GM12878 (cell line): ENCODE data around the gene SARS1. TPM values are rescaled to one million over a fixed set of nuclear protein-coding genes. Genes with fewer than 3 reads are reported as not detected.

Experiments used
- ATAC-seq: fragments of 200-7000 bp; cut with Tn5 transposase; 3 replicates; pipeline ENCODE4 v1.9.1; 2020; ENCODE audit warnings: mild to moderate bottlenecking, moderate library complexity
- BruUV-seq: library from RNA; stranded (reverse); fragments of 400-500 nt; replicated peaks from 2 replicates; lab custom pipeline; 2021; lab: Mats Ljungman, UMichigan
- CTCF ChIA-PET: fragments of 300-600 bp; sonication (Branson Sonifier 250); formaldehyde crosslinking; extraction: SDS; loops from one replicate; lab custom pipeline; 2021; ENCODE audit warnings: inconsistent platforms; lab: Yijun Ruan, JAX
- POLR2A ChIA-PET: fragments of 350-600 bp; formaldehyde crosslinking; extraction: SDS; loops from one replicate; lab custom pipeline; 2021; ENCODE audit warnings: inconsistent platforms; lab: Charles Lee
- RAD21 ChIA-PET: fragments of 300-600 bp; sonication (Branson Sonifier 250); formaldehyde crosslinking; loops from one replicate; lab custom pipeline; 2023; ENCODE audit warnings: antibody characterized with exemption; ENCODE audit not compliant: unreplicated experiment; lab: Charles Lee
- SMC1A ChIA-PET: fragments of 300-600 bp; sonication (Branson Sonifier 250); formaldehyde crosslinking; loops from one replicate; lab custom pipeline; 2023; ENCODE audit not compliant: unreplicated experiment, uncharacterized antibody; lab: Charles Lee
- DNase-seq: peaks from one replicate; pipeline ENCODE4 v3.0.0-alpha.2; 2011; ENCODE audit warnings: low read depth, low spot score
- FAIRE-seq: peaks from 3 replicates; lab custom pipeline; 2011; peaks lifted over from hg19 to GRCh38; lab: Jason Lieb, UNC
- H2AFZ ChIP-seq: 2 replicates; pipeline ENCODE4 v1.6.0; 2011; ENCODE audit warnings: low read depth, low read length, control low read depth; ENCODE audit not compliant: control insufficient read depth
- H3K27ac ChIP-seq: 2 replicates; pipeline ENCODE4 v1.5.1; 2011; ENCODE audit warnings: control low read depth; ENCODE audit not compliant: control insufficient read depth, insufficient read depth
- H3K27me3 ChIP-seq, 2 experiments: replicated peaks in 1 of 2; 2 replicates each; pipeline versions ENCODE4 v1.6.0 to v1.6.1; 2011; ENCODE audit warnings: low read length in 1 of 2; ENCODE audit not compliant: control insufficient read depth in 2 of 2, insufficient read depth in 2 of 2
- H3K36me3 ChIP-seq, 2 experiments: 2 replicates each; pipeline ENCODE4 v1.5.1; 2011; ENCODE audit warnings: low read length in 1 of 2; ENCODE audit not compliant: control insufficient read depth in 2 of 2, insufficient read depth in 2 of 2
- H3K4me1 ChIP-seq: 2 replicates; pipeline ENCODE4 v1.6.1; 2011; ENCODE audit warnings: mild to moderate bottlenecking, low read length, moderate library complexity, mixed read lengths; ENCODE audit not compliant: control insufficient read depth, insufficient read depth
- H3K4me2 ChIP-seq: 2 replicates; pipeline ENCODE4 v1.6.0; 2011; ENCODE audit warnings: control low read depth; ENCODE audit not compliant: control insufficient read depth, insufficient read depth
- H3K4me3 ChIP-seq: fragments of 200-600 bp; sonication (generic); 2 replicates; pipeline ENCODE4 v1.5.1; 2016
- H3K79me2 ChIP-seq: 2 replicates; pipeline ENCODE4 v1.6.0; 2011; ENCODE audit warnings: low read length; ENCODE audit not compliant: control insufficient read depth, insufficient read depth
- H3K9ac ChIP-seq: 2 replicates; pipeline ENCODE4 v1.8.0; 2011; ENCODE audit warnings: low read length, control low read depth, mixed read lengths; ENCODE audit not compliant: control insufficient read depth, insufficient read depth
- H3K9me3 ChIP-seq: replicated peaks from 3 replicates; pipeline ENCODE4 v1.5.1; 2011; ENCODE audit warnings: mild to moderate bottlenecking, low read length; ENCODE audit not compliant: control insufficient read depth, insufficient read depth
- H4K20me1 ChIP-seq: 2 replicates; pipeline ENCODE4 v1.6.0; 2011; ENCODE audit not compliant: control insufficient read depth, insufficient read depth
- CHD2 ChIP-seq: IDR thresholded peaks from 2 replicates; pipeline ENCODE4 v1.6.1; 2011; ENCODE audit warnings: low read depth, low read length, improper control_type of control experiment, borderline replicate concordance
- CREM ChIP-seq: IDR thresholded peaks from 2 replicates; pipeline ENCODE4 v1.6.1; 2014; ENCODE audit warnings: antibody characterized with exemption, low read depth
- GABPA ChIP-seq: IDR thresholded peaks from 2 replicates; pipeline ENCODE4 v1.6.1; 2014; ENCODE audit warnings: antibody characterized with exemption, low read depth, mild to moderate bottlenecking, inconsistent platforms
- HDGF ChIP-seq: fragments of 450-650 bp; IDR thresholded peaks from 2 replicates; pipeline ENCODE4 v1.6.1; 2016; ENCODE audit warnings: antibody characterized with exemption
- MEF2B ChIP-seq: fragments of 450-650 bp; IDR thresholded peaks from 2 replicates; pipeline ENCODE4 v1.6.1; 2018; ENCODE audit warnings: mild to moderate bottlenecking, moderate library complexity; ENCODE audit not compliant: partially characterized antibody, poor library complexity, severe bottlenecking
- PAX8 ChIP-seq: fragments of 450-650 bp; IDR thresholded peaks from 2 replicates; pipeline ENCODE4 v1.6.1; 2017; ENCODE audit warnings: mild to moderate bottlenecking, moderate library complexity
- RAD51 ChIP-seq: fragments of 450-650 bp; IDR thresholded peaks from 2 replicates; pipeline ENCODE4 v1.6.1; 2016; ENCODE audit warnings: moderate library complexity, mild to moderate bottlenecking, inconsistent platforms
- RBBP5 ChIP-seq: fragments of 200-600 bp; sonication (generic); conservative IDR thresholded peaks from 2 replicates; pipeline ENCODE4 v1.6.1; 2016
- SIN3A ChIP-seq: IDR thresholded peaks from 2 replicates; pipeline ENCODE4 v1.6.1; 2012; ENCODE audit warnings: low read depth, low read length, improper control_type of control experiment
- SUPT20H ChIP-seq: IDR thresholded peaks from 2 replicates; pipeline ENCODE4 v1.6.1; 2011; ENCODE audit warnings: low read depth, mild to moderate bottlenecking, low read length, moderate library complexity, borderline replicate concordance; ENCODE audit not compliant: control insufficient read depth
- YY1 ChIP-seq: IDR thresholded peaks from 2 replicates; pipeline ENCODE4 v1.6.1; 2011; ENCODE audit warnings: low read depth, mild to moderate bottlenecking, low read length
- ZNF207 ChIP-seq: fragments of 450-650 bp; IDR thresholded peaks from 2 replicates; pipeline ENCODE4 v1.6.1; 2014; ENCODE audit warnings: antibody characterized with exemption, mild to moderate bottlenecking, borderline replicate concordance
- WGBS: methylation state at CpG from one replicate; pipeline ENCODE4 v1.1.6; 2016; ENCODE audit warnings: low lambda C conversion rate; ENCODE audit not compliant: insufficient replicate concordance, insufficient coverage; ENCODE audit errors: missing lambda C conversion rate; 5-methylcytosine and 5-hydroxymethylcytosine counted together
- in situ Hi-C: fragments of 300-500 bp; cut with MboI; formaldehyde crosslinking; loops from 9 replicates; pipeline ENCODE4 v1.14.3; 2018; ENCODE audit warnings: mixed read lengths
- intact Hi-C: fragments of 100-400 bp; cut with micrococcal nuclease; formaldehyde crosslinking; loops from one replicate; pipeline ENCODE4 v1.14.2; 2022; ENCODE audit not compliant: unreplicated experiment
- polyA plus RNA-seq, 11 experiments: library from polyadenylated mRNA; depleted of rRNA in 4 of 11; unstranded in 6 of 11; stranded (reverse) in 5 of 11; fragments of >200 nt; fragmentation: Nextera tagmentation in 4 of 11; fragmentation: Illumina TruSeq in 1 of 11; extraction: Ambion mirVana in 4 of 11; extraction: Trizol in 1 of 11; gene quantifications; 1 replicate in 1 of 11; 2 replicates in 10 of 11; pipeline versions ENCODE4 v1.2.1 to v1.2.3, GENCODE V29; 2011 to 2016; ENCODE audit warnings: inconsistent platforms in 2 of 11, missing spikeins in 2 of 11, low read depth in 1 of 11
- total RNA-seq, 4 experiments: library from RNA; depleted of rRNA in 3 of 4; stranded (reverse); fragments of >200 nt in 3 of 4; fragmentation: Illumina TruSeq in 1 of 4; extraction: Trizol in 1 of 4; gene quantifications; 2 replicates each; pipeline versions ENCODE4 v1.2.1 to v1.2.3, GENCODE V29; 2013 to 2021
- TF ChIP-seq, protein P1 (sequence below): fragments of 450-650 bp; IDR thresholded peaks from 2 replicates; pipeline ENCODE4 v1.6.1; 2016; ENCODE audit warnings: mild to moderate bottlenecking
- TF ChIP-seq, protein P2 (sequence below): fragments of 450-650 bp; formaldehyde crosslinking; IDR thresholded peaks from 2 replicates; pipeline ENCODE4 v1.4.0; 2020; ENCODE audit warnings: mild to moderate bottlenecking, moderate library complexity
- TF ChIP-seq, protein P3 (sequence below): fragments of 450-650 bp; IDR thresholded peaks from 2 replicates; pipeline ENCODE4 v1.6.1; 2017; ENCODE audit warnings: mild to moderate bottlenecking, moderate library complexity

SARS1 gene
- total and polyA plus RNA-seq, 10 of the 15 experiments (the other 5 are each of a cell fraction or from before 2014, with no cell fraction given): 103 to 202 (median 138) TPM

DNA sequence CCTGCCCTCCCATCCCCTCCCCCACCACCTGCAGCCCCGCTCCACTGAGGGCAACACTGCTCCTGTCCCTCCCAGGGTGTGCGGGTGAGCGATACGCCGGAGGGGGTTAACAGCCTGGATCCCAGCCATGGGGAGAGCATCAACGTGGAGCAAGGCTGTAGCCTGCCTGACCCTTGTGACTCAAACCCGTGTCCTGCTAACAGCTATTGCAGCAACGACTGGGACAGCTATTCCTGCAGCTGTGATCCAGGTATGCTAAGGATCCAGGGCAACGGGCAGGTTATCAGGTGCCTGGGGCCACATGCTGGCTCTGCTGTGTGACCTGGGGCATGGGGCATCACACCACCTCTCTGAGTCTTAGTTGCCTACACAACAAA, 50.6 kb downstream of the SARS1 start (continued):
- TF ChIP-seq, protein P1, sequence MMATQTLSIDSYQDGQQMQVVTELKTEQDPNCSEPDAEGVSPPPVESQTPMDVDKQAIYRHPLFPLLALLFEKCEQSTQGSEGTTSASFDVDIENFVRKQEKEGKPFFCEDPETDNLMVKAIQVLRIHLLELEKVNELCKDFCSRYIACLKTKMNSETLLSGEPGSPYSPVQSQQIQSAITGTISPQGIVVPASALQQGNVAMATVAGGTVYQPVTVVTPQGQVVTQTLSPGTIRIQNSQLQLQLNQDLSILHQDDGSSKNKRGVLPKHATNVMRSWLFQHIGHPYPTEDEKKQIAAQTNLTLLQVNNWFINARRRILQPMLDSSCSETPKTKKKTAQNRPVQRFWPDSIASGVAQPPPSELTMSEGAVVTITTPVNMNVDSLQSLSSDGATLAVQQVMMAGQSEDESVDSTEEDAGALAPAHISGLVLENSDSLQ: no peak
- TF ChIP-seq CHD2 (no peak), ZNF207 (no peak), RBBP5 (no peak), RAD51 (no peak), SIN3A (no peak), PAX8 (no peak), SUPT20H (no peak)
- TF ChIP-seq, protein P2, sequence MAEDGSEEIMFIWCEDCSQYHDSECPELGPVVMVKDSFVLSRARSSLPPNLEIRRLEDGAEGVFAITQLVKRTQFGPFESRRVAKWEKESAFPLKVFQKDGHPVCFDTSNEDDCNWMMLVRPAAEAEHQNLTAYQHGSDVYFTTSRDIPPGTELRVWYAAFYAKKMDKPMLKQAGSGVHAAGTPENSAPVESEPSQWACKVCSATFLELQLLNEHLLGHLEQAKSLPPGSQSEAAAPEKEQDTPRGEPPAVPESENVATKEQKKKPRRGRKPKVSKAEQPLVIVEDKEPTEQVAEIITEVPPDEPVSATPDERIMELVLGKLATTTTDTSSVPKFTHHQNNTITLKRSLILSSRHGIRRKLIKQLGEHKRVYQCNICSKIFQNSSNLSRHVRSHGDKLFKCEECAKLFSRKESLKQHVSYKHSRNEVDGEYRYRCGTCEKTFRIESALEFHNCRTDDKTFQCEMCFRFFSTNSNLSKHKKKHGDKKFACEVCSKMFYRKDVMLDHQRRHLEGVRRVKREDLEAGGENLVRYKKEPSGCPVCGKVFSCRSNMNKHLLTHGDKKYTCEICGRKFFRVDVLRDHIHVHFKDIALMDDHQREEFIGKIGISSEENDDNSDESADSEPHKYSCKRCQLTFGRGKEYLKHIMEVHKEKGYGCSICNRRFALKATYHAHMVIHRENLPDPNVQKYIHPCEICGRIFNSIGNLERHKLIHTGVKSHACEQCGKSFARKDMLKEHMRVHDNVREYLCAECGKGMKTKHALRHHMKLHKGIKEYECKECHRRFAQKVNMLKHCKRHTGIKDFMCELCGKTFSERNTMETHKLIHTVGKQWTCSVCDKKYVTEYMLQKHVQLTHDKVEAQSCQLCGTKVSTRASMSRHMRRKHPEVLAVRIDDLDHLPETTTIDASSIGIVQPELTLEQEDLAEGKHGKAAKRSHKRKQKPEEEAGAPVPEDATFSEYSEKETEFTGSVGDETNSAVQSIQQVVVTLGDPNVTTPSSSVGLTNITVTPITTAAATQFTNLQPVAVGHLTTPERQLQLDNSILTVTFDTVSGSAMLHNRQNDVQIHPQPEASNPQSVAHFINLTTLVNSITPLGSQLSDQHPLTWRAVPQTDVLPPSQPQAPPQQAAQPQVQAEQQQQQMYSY (CRISPR knock-in tag): no peak
- TF ChIP-seq, all 136 proteins: peak for 0

DNA sequence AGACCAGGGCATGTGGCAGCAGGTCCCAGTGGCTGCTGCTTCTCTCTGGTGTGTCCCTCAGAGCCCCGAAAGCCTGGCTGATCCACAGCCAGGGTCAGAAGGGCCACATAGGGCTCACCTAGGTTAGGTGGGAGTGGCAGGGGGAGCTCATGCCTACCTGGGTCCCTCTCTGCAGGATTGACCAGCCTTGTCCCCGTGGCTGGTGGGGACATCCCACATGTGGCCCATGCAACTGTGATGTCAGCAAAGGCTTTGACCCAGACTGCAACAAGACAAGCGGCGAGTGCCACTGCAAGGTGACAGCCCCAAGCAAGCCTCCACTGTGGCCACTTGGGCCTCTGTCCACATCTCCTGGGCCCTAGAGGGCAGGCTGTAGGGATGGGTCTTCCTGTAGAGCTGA, 51.3 kb downstream of the SARS1 start:
- Histone ChIP-seq H3K79me2 (no peaks in the 10 kb centered on the region), H3K27me3 (no peaks in the 10 kb centered on the region), H3K4me2 (no peak overlapping the region), H4K20me1 (no peaks in the 10 kb centered on the region), H3K9me3 (no peaks in the 10 kb centered on the region), H3K9ac (no peak overlapping the region), H3K27ac (no peak overlapping the region), H3K36me3 (no peaks in the 10 kb centered on the region), H3K4me1 (no peaks in the 10 kb centered on the region), H3K4me3 (no peak overlapping the region), H2AFZ (no peak overlapping the region)
- ChIA-PET CTCF (interaction anchor here (1.4 to 4.6 kb wide), 5 partner anchors 13 to 268 kb away, joined by 3 to 45 read pairs (median 14); partner anchors contain the start of gene SORT1), RAD21 (no interaction called here), POLR2A (no interaction called here), SMC1A (interaction anchor here (1.4 to 1.7 kb wide), 2 partner anchors 12 to 268 kb away, joined by 6 to 10 read pairs; no protein-coding TSS in a partner anchor)
- BruUV-seq: no TSS peak
- in situ Hi-C loops (no loop called here), intact Hi-C loops (no loop called here)
- 56% methylated on average over 4 of the region's 4 CpGs for WGBS
- no peak for ATAC-seq
- no peak for DNase-seq
- no peak for FAIRE-seq
- no peak for TF ChIP-seq GABPA
- TF ChIP-seq RAD51: no peak
- no peak for TF ChIP-seq HDGF
- TF ChIP-seq, protein P3, sequence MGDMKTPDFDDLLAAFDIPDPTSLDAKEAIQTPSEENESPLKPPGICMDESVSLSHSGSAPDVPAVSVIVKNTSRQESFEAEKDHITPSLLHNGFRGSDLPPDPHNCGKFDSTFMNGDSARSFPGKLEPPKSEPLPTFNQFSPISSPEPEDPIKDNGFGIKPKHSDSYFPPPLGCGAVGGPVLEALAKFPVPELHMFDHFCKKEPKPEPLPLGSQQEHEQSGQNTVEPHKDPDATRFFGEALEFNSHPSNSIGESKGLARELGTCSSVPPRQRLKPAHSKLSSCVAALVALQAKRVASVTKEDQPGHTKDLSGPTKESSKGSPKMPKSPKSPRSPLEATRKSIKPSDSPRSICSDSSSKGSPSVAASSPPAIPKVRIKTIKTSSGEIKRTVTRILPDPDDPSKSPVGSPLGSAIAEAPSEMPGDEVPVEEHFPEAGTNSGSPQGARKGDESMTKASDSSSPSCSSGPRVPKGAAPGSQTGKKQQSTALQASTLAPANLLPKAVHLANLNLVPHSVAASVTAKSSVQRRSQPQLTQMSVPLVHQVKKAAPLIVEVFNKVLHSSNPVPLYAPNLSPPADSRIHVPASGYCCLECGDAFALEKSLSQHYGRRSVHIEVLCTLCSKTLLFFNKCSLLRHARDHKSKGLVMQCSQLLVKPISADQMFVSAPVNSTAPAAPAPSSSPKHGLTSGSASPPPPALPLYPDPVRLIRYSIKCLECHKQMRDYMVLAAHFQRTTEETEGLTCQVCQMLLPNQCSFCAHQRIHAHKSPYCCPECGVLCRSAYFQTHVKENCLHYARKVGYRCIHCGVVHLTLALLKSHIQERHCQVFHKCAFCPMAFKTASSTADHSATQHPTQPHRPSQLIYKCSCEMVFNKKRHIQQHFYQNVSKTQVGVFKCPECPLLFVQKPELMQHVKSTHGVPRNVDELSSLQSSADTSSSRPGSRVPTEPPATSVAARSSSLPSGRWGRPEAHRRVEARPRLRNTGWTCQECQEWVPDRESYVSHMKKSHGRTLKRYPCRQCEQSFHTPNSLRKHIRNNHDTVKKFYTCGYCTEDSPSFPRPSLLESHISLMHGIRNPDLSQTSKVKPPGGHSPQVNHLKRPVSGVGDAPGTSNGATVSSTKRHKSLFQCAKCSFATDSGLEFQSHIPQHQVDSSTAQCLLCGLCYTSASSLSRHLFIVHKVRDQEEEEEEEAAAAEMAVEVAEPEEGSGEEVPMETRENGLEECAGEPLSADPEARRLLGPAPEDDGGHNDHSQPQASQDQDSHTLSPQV: no peak
- no peak for TF ChIP-seq MEF2B
- no peak for TF ChIP-seq CREM
- no peak for TF ChIP-seq YY1
